HEK293T (cell line): ENCODE measurements around the gene PCDHGC4.

Experiments
- CTCF ChIA-PET: fragments of 350-600 bp; formaldehyde crosslinking; extraction: SDS; loops from one replicate; lab custom pipeline; 2021; ENCODE audit warnings: antibody characterized with exemption, inconsistent platforms; lab: Yijun Ruan, JAX
- POLR2A ChIA-PET: fragments of 350-600 bp; formaldehyde crosslinking; extraction: SDS; loops from one replicate; lab custom pipeline; 2020; ENCODE audit warnings: antibody characterized with exemption, inconsistent platforms; lab: Yijun Ruan, JAX
- DNase-seq: peaks from one replicate; pipeline ENCODE4 v3.0.0; 2012; ENCODE audit warnings: mixed read lengths; ENCODE audit errors: extremely low spot score
- ARNT ChIP-seq: fragments of 450-650 bp; IDR thresholded peaks from 2 replicates; pipeline ENCODE4 v1.6.1; 2017; ENCODE audit warnings: mild to moderate bottlenecking
- BHLHE40 ChIP-seq: fragments of 450-650 bp; IDR thresholded peaks from 2 replicates; pipeline ENCODE4 v1.6.1; 2016; ENCODE audit warnings: mild to moderate bottlenecking, moderate library complexity, borderline replicate concordance
- CTBP1 ChIP-seq: fragments of 450-650 bp; IDR thresholded peaks from 2 replicates; pipeline ENCODE4 v1.6.1; 2016; ENCODE audit warnings: borderline replicate concordance
- ELF4 ChIP-seq: fragments of 450-650 bp; IDR thresholded peaks from 2 replicates; pipeline ENCODE4 v1.6.1; 2017; ENCODE audit warnings: antibody characterized with exemption
- FOXA1 ChIP-seq: fragments of 450-650 bp; IDR thresholded peaks from 2 replicates; pipeline ENCODE4 v1.6.1; 2016; ENCODE audit warnings: mild to moderate bottlenecking
- FOXK2 ChIP-seq: fragments of 450-650 bp; IDR thresholded peaks from 2 replicates; pipeline ENCODE4 v1.6.1; 2016; ENCODE audit warnings: mild to moderate bottlenecking
- FOXM1 ChIP-seq: fragments of 450-650 bp; IDR thresholded peaks from 2 replicates; pipeline ENCODE4 v1.6.1; 2017; ENCODE audit warnings: mild to moderate bottlenecking, borderline replicate concordance
- HDGF ChIP-seq: fragments of 450-650 bp; IDR thresholded peaks from 2 replicates; pipeline ENCODE4 v1.6.1; 2017; ENCODE audit warnings: antibody characterized with exemption, borderline replicate concordance
- L3MBTL2 ChIP-seq: fragments of 450-650 bp; conservative IDR thresholded peaks from 2 replicates; pipeline ENCODE4 v1.6.1; 2016; ENCODE audit warnings: mild to moderate bottlenecking
- LEF1 ChIP-seq: fragments of 450-650 bp; IDR thresholded peaks from 2 replicates; pipeline ENCODE4 v1.6.1; 2017; ENCODE audit warnings: mild to moderate bottlenecking, borderline replicate concordance
- NFRKB ChIP-seq: fragments of 450-650 bp; IDR thresholded peaks from 2 replicates; pipeline ENCODE4 v1.6.1; 2016; ENCODE audit warnings: mild to moderate bottlenecking, moderate library complexity
- SP1 ChIP-seq: fragments of 450-650 bp; IDR thresholded peaks from 2 replicates; pipeline ENCODE4 v1.6.1; 2017
- SUZ12 ChIP-seq: fragments of 450-650 bp; IDR thresholded peaks from 2 replicates; pipeline ENCODE4 v1.6.1; 2016; ENCODE audit warnings: mild to moderate bottlenecking
- TARDBP ChIP-seq: fragments of 450-650 bp; IDR thresholded peaks from 2 replicates; pipeline ENCODE4 v1.6.1; 2016
- ZNF384 ChIP-seq: fragments of 450-650 bp; IDR thresholded peaks from 2 replicates; pipeline ENCODE4 v1.6.1; 2016
- TF ChIP-seq, protein P1 (sequence below): fragments of 450-650 bp; IDR thresholded peaks from 2 replicates; pipeline ENCODE4 v1.6.1; 2016

PCDHGC4 gene

DNA sequence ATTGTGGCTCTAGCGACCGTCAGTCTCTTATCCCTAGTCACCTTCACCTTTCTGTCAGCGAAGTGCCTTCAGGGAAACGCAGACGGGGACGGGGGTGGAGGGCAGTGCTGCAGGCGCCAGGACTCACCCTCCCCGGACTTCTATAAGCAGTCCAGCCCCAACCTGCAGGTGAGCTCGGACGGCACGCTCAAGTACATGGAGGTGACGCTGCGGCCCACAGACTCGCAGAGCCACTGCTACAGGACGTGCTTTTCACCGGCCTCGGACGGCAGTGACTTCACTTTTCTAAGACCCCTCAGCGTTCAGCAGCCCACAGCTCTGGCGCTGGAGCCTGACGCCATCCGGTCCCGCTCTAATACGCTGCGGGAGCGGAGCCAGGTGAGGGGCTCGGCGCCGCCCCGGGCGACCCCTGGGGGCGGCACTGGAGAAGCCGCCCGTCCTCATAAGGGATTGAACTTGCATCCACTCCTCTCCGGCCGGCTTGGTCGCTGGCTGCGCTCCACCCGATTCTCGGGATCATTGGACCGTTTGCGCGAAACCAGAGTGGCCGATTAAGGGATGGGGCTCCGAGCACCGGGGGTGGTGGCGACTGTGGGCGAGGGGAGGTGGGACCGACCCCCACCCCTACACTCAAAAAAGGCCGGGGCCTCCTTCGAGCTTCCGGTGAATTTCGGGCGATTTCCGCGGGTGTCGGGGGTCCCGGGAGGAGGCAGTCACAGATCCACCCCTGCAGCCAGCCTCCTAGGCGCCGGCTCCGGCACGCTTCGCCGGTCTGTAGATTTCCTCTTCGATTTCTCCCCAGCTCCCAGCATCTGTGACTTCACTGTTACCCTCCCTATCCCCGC is 6.7 kb downstream of the PCDHGC4 start:
- DNase-seq, result no peak
- POLR2A ChIA-PET, result no interaction called here
- TF ChIP-seq, protein P1, sequence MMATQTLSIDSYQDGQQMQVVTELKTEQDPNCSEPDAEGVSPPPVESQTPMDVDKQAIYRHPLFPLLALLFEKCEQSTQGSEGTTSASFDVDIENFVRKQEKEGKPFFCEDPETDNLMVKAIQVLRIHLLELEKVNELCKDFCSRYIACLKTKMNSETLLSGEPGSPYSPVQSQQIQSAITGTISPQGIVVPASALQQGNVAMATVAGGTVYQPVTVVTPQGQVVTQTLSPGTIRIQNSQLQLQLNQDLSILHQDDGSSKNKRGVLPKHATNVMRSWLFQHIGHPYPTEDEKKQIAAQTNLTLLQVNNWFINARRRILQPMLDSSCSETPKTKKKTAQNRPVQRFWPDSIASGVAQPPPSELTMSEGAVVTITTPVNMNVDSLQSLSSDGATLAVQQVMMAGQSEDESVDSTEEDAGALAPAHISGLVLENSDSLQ, result no peak
- no peak for TF ChIP-seq L3MBTL2
- no peak for TF ChIP-seq ARNT
- no peak for TF ChIP-seq SP1
- TF ChIP-seq ELF4, result no peak
- TF ChIP-seq TARDBP, result no peak
- TF ChIP-seq CTBP1, result no peak
- no peak for TF ChIP-seq FOXK2
- TF ChIP-seq SUZ12, result no peak
- TF ChIP-seq LEF1, result no peak
- TF ChIP-seq FOXM1, result no peak
- TF ChIP-seq FOXA1, result no peak
- no peak for TF ChIP-seq BHLHE40
- TF ChIP-seq ZNF384, result no peak
- no peak for TF ChIP-seq NFRKB
- TF ChIP-seq HDGF, result no peak
- CTCF ChIA-PET, result interaction anchor here (0.8 kb wide), 1 partner anchor 341 kb away, joined by 3 read pairs; no protein-coding TSS in a partner anchor

DNA sequence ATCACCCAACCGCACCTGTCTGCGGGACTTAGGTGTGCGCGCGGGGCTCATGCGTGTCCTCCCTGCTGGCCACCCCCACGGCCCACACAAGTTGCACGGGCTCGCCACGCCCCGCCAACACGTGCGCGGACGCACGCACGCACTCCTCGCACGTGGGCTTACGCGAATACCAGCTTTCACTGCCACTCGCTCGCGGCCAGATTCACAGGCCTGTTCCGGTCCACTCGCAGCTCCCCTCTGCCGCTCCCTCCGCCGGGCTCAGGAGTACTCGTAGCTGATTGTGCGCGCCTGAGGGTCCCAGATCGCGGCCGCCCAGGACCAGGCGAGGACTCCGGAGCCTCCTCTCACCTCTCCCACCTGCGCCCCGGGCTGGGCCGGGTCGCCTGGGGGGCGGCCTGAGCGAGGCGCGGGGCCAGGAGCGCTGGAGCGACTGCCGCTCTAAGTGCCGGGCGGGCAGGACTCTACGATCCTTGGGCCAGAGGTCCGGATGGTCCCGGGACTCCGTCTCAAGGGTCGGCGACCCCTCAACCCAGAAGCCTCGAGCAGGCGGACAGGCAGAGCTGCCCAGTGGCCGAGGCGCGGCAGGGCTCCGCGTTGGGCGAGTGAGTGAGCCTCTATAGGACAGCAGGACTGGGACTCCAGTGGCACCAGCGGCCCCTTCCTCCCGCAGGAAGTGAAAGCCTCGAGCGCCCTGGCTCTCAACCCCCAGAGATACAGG is 7.5 kb downstream of the PCDHGC4 start:
- DNase-seq, result no peak
- TF ChIP-seq ZNF384 (no peak), CTBP1 (no peak), FOXK2 (no peak), SUZ12 (no peak), ARNT (no peak), ELF4 (no peak), FOXM1 (no peak), HDGF (no peak)
- POLR2A ChIA-PET, result interaction anchor here (1.4 kb wide), 1 partner anchor 17 kb away, joined by 4 read pairs; no protein-coding TSS in a partner anchor
- CTCF ChIA-PET, result interaction anchor here (0.8 kb wide), 1 partner anchor 342 kb away, joined by 3 read pairs; no protein-coding TSS in a partner anchor

DNA sequence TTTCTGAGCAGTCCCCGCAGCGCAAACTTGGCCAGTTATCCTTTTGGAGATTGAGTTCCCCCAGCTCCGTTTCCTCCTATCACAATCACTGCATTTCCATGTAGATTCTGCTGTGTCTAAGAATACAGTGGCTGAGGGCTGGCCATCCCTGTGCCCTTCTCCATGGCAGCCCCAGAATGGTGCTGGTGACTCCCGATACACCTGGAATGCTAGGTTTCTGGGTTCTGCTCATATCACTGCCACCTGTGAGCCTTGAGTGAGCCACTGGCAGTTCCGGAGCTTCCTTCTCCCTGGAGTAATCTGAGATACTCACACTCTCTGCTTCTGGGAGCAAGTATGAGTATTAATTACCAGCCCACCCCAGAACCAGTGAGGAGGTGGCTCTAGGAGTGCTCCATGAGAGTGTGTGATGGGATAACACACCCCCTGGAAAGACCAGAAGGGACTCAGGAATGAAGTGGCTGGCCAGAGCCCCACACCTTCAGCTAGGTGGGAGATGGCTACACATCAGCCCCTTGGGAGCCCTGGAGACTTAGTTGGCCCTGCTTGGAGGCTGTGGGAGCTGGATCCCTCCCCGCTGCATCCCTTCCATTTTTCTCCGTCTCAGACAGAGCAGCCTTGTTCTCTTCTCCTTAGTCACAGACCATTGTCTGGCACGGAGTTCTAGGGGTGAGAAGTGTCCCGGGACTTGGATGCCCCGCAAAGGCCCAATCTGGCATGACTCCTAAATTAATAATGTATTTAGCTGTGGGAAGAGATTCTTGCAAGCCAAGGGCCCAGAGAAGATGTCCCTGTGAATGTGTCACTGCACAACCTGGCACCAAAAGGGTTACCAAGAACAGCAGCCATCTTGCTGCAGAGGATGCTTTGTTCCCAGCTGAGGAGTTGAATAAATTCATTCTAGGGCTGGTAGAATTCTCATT is 8.9 kb downstream of the PCDHGC4 start:
- DNase-seq, result no peak
- CTCF ChIA-PET, result interaction anchor here (1.4 kb wide), 1 partner anchor 31 kb away, joined by 4 read pairs; no protein-coding TSS in a partner anchor
- TF ChIP-seq BHLHE40 (no peak), NFRKB (no peak), ELF4 (no peak), CTBP1 (no peak), SP1 (no peak)
- POLR2A ChIA-PET, result interaction anchor here (0.9 to 1.4 kb wide), 2 partner anchors 18 kb away, joined by 3 to 4 read pairs; partner anchors contain the start of gene PCDHGC3

DNA sequence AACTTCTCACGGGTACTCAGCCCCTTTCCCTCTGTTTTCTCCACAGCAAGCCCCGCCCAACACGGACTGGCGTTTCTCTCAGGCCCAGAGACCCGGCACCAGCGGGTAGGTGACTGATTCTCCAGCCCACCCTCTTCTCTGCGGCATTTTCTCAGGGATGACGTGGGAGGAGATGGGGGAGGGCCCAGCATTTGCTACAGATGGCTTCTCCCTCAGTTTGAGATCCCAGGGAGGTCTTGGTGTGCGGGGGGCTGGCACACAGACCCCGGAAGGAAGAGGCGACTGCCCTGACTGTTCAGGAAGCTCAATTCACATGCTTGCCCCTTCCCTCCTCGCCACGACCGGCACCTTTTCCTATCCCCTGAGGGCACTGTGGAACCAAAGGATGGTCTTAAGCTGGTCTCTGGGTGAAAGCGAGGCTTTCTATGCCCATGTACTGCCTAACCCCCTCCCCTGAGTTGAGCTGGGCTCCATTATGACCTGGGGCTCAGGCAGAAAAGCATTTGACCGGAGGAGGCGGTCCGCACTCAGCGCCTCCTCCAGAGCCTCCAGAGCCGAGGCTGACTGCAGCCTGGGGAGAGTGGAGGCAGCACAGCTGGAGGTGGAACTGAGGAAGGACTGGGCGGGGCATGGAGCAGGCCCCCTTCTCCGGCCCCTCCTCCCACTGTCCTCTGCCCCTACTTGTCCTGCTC is 10.1 kb downstream of the PCDHGC4 start:
- CTCF ChIA-PET, result interaction anchor here (0.9 kb wide), 1 partner anchor 13 kb away, joined by 3 read pairs; no protein-coding TSS in a partner anchor
- POLR2A ChIA-PET, result no interaction called here
- no peak for DNase-seq
- TF ChIP-seq LEF1 (no peak), NFRKB (no peak)

DNA sequence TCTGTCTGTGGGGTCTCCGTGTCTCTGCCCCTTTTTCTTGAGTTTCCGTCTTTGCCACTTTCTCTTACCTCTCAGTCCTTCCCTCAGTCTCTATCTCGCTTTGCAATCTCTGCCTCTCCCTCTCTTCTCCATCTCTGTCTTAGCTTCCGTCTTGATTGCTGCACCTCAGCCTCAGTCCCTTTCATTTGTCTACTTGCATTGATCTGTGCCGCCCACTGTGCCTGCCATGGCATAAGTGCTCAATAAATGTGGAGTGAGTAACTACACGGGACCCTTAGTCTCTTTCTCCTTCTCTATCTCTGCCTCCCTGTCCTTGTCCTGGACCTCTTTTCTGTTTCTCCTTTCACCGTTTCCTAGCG is 10.6 kb downstream of the PCDHGC4 start:
- TF ChIP-seq ARNT, result no peak
- TF ChIP-seq FOXK2, result no peak
- no peak for TF ChIP-seq TARDBP
- TF ChIP-seq, protein P1, result no peak
- ChIA-PET CTCF (interaction anchor here (0.9 kb wide), 1 partner anchor 13 kb away, joined by 3 read pairs; no protein-coding TSS in a partner anchor), POLR2A (no interaction called here)
- DNase-seq, result no peak

DNA sequence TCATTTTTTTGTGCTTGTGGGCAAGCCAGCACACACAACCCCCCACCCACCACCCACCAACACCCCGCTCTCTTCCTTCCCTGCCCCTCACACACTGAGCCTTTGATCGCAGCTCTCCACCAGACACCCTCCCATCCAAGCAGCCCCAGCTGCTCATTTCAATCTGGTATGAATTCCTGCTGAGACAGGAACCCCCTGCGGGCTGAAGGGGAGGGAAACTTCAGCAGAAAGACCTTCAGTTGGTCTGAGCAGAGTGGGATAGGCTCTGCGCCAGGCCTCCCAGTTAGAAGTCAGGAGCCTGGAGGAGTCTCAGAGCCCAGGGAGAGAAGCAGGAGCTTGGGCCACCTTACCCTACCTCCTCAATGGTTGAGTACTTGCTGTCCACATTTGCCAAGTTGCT is 11.2 kb downstream of the PCDHGC4 start:
- CTCF ChIA-PET, result no interaction called here

More for the DNA sequence above, 11.2 kb downstream of the PCDHGC4 start:
- POLR2A ChIA-PET, result no interaction called here
- TF ChIP-seq ELF4 (no peak), HDGF (no peak), TARDBP (no peak), BHLHE40 (no peak), FOXK2 (no peak), NFRKB (no peak)
- no peak for DNase-seq
